MM.1S (cell line): ENCODE data around the gene TMEM14A.
"Not testable (repeated sequence)": the region's sequence is repeated elsewhere in the genome, so short reads cannot be mapped to it uniquely, and the experiment has no call there.

ENCODE experiments used
- DNase-seq: peaks from one replicate; pipeline ENCODE4 v3.0.0-alpha.2; 2015
- H2AFZ ChIP-seq: fragments of 300-600 bp; sonication (generic); 2 replicates; pipeline ENCODE4 v1.6.0; 2016; ENCODE audit warnings: antibody characterized with exemption, low read length
- H3F3A ChIP-seq: fragments of 300-600 bp; sonication (generic); 2 replicates; pipeline ENCODE4 v1.6.1; 2016; ENCODE audit warnings: mild to moderate bottlenecking, antibody characterized with exemption, low read length, moderate library complexity, mixed read lengths; ENCODE audit not compliant: insufficient read depth
- H3K27ac ChIP-seq: fragments of 300-600 bp; sonication (generic); 2 replicates; pipeline ENCODE4 v1.5.1; 2016; ENCODE audit warnings: mild to moderate bottlenecking, low read length
- H3K27me3 ChIP-seq: fragments of 300-600 bp; sonication (generic); replicated peaks from 2 replicates; pipeline ENCODE4 v1.6.0; 2016; ENCODE audit warnings: low read length; ENCODE audit not compliant: insufficient read depth
- H3K36me3 ChIP-seq: fragments of 300-600 bp; sonication (generic); replicated peaks from 2 replicates; pipeline ENCODE4 v1.6.1; 2016; ENCODE audit warnings: mild to moderate bottlenecking, low read length, mixed read lengths; ENCODE audit not compliant: insufficient read depth
- H3K4me1 ChIP-seq: fragments of 300-600 bp; sonication (generic); 2 replicates; pipeline ENCODE4 v1.6.1; 2016; ENCODE audit warnings: low read length, mixed read lengths
- H3K4me2 ChIP-seq: fragments of 300-600 bp; sonication (generic); 2 replicates; pipeline ENCODE4 v1.6.0; 2016; ENCODE audit warnings: low read depth, low read length
- H3K4me3 ChIP-seq: fragments of 300-600 bp; sonication (generic); 2 replicates; pipeline ENCODE4 v1.5.1; 2016; ENCODE audit warnings: low read length, mixed read lengths
- H3K79me2 ChIP-seq: fragments of 300-600 bp; sonication (generic); 2 replicates; pipeline ENCODE4 v1.6.1; 2016; ENCODE audit warnings: mixed run types, low read length, mixed read lengths
- H3K9ac ChIP-seq: fragments of 300-600 bp; sonication (generic); 2 replicates; pipeline ENCODE4 v1.6.1; 2016; ENCODE audit warnings: low read length, mixed read lengths
- H3K9me2 ChIP-seq: fragments of 300-600 bp; sonication (generic); replicated peaks from 2 replicates; pipeline ENCODE4 v1.6.1; 2016; ENCODE audit warnings: mild to moderate bottlenecking, low read length, mixed read lengths; ENCODE audit not compliant: insufficient read depth
- H3K9me3 ChIP-seq: fragments of 300-600 bp; sonication (generic); replicated peaks from 2 replicates; pipeline ENCODE4 v1.6.1; 2016; ENCODE audit warnings: mild to moderate bottlenecking, low read length, mixed read lengths; ENCODE audit not compliant: insufficient read depth
- H4K20me1 ChIP-seq: fragments of 300-600 bp; sonication (generic); 2 replicates; pipeline ENCODE4 v1.6.1; 2016; ENCODE audit warnings: mild to moderate bottlenecking, low read length, moderate library complexity, mixed read lengths; ENCODE audit not compliant: insufficient read depth
- EZH2 ChIP-seq: fragments of 300-600 bp; sonication (generic); optimal IDR thresholded peaks from 2 replicates; pipeline ENCODE3; 2017; ENCODE audit warnings: low read depth, mild to moderate bottlenecking, antibody characterized with exemption, low read length, mixed read lengths
- EZH2phosphoT487 ChIP-seq: fragments of 300-600 bp; sonication (generic); IDR thresholded peaks from 2 replicates; pipeline ENCODE4 v1.6.1; 2018; ENCODE audit warnings: antibody characterized with exemption, low read length
- TF ChIP-seq, protein P1 (sequence below): fragments of 300-600 bp; sonication (generic); IDR thresholded peaks from 2 replicates; pipeline ENCODE4 v1.5.1; 2016; ENCODE audit warnings: antibody characterized with exemption, low read length, mixed read lengths

TMEM14A gene

DNA sequence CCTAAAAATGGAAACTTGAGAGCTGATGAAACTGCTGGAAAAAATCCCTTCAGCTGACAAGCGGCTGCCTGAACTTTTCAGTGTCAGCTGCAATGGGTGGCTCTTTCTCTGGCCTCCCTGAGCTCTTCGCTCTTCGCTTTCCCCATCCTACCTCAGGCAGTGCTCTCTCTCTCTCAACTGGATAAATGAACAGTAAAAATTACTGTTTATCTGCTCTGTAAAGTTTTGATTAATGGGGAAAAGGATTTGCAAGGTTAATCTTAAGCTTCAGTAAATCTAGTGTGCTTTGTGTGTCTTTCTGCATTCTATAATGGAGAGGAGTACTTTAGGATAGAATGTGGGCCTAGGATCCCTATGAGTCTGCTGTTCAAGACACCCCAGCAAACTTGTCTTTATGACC is 35.1 kb downstream of the TMEM14A start:
- DNase-seq, result no peak
- Histone ChIP-seq H3K79me2 (no peaks in the 10 kb centered on the region), H2AFZ (no peak overlapping the region), H3K4me1 (no peaks in the 10 kb centered on the region), H4K20me1 (no peaks in the 10 kb centered on the region), H3K4me2 (no peak overlapping the region), H3K4me3 (no peak overlapping the region), H3K27me3 (no peaks in the 10 kb centered on the region), H3K9me3 (no peaks in the 10 kb centered on the region), H3F3A (no peaks in the 10 kb centered on the region), H3K9me2 (no peaks in the 10 kb centered on the region), H3K27ac (no peak overlapping the region), H3K36me3 (no peaks in the 10 kb centered on the region), H3K9ac (no peak overlapping the region)
- TF ChIP-seq EZH2phosphoT487, result no peak
- no peak for TF ChIP-seq EZH2
- TF ChIP-seq, protein P1, sequence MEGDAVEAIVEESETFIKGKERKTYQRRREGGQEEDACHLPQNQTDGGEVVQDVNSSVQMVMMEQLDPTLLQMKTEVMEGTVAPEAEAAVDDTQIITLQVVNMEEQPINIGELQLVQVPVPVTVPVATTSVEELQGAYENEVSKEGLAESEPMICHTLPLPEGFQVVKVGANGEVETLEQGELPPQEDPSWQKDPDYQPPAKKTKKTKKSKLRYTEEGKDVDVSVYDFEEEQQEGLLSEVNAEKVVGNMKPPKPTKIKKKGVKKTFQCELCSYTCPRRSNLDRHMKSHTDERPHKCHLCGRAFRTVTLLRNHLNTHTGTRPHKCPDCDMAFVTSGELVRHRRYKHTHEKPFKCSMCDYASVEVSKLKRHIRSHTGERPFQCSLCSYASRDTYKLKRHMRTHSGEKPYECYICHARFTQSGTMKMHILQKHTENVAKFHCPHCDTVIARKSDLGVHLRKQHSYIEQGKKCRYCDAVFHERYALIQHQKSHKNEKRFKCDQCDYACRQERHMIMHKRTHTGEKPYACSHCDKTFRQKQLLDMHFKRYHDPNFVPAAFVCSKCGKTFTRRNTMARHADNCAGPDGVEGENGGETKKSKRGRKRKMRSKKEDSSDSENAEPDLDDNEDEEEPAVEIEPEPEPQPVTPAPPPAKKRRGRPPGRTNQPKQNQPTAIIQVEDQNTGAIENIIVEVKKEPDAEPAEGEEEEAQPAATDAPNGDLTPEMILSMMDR, result no peak

DNA sequence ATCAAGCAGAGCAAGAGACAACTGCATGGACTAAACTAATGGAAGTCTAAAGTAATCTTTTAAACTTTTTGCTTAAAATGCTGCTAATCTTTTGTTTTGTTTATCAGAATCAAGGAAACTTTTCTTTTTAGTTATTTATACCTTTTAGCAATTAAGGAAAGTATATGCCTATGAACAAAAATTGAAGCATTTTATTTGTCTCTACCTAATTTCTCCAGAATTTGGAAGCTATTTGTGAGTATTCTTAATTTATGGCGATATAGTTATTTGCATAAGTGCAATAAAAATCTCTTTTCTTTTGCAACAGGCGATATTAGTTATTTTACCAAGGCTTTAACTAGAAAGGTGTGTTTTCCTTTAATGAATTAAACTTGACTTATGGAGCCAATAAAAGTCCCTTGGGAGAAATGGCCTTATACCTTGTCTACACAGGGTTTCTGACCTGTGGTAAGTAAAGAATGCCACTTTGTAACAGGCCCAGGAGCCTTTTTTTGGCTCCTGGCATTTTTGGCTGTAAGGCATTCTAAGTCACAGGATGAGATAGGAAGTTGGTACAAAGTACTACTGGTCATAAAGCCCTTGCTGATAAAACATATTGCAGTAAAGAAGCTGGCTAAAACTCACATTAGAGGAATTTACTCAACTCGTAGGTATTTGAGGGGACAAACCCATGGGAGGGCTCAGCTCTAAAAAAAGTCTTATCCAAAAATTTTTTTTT is 37.2 kb downstream of the TMEM14A start:
- Histone ChIP-seq H3K4me1 (no peaks in the 10 kb centered on the region), H3K27me3 (no peaks in the 10 kb centered on the region), H3K4me2 (no peak overlapping the region), H2AFZ (no peak overlapping the region), H3K4me3 (no peak overlapping the region), H3K9me2 (no peaks in the 10 kb centered on the region), H3K36me3 (no peaks in the 10 kb centered on the region), H3K79me2 (no peaks in the 10 kb centered on the region), H4K20me1 (no peaks in the 10 kb centered on the region), H3K27ac (no peak overlapping the region), H3F3A (no peaks in the 10 kb centered on the region), H3K9me3 (no peaks in the 10 kb centered on the region), H3K9ac (no peak overlapping the region)
- no peak for DNase-seq
- TF ChIP-seq, protein P1, result no peak
- TF ChIP-seq EZH2, result no peak
- TF ChIP-seq EZH2phosphoT487, result no peak

DNA sequence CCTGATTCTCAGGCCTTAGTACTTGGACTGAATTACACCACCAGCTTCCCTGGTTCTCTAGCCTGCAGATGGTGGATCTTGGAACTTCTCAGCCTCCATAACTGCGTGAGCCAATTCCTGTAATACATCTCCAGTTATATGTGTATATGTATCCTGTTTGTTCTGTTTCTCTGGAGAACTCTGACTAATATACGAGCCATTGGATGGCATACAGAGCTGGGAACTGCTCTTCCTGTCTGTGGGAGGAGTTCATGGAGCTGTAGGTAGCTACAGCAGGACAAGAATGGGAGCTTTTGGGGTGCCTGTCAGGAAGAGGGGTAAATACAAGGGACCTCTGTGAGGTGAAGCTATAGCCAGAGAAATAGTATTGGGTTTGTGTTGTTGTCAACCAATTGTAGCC is 41.2 kb downstream of the TMEM14A start:
- Histone ChIP-seq H3K36me3 (no peaks in the 10 kb centered on the region), H3K4me3 (no peak overlapping the region), H3K27ac (no peak overlapping the region), H3K9ac (no peak overlapping the region), H2AFZ (no peak overlapping the region), H3K9me2 (no peaks in the 10 kb centered on the region), H3K9me3 (no peaks in the 10 kb centered on the region), H4K20me1 (no peaks in the 10 kb centered on the region), H3K4me2 (no peak overlapping the region), H3K27me3 (no peaks in the 10 kb centered on the region), H3K79me2 (no peaks in the 10 kb centered on the region), H3K4me1 (no peaks in the 10 kb centered on the region), H3F3A (no peaks in the 10 kb centered on the region)
- DNase-seq, result no peak
- TF ChIP-seq EZH2phosphoT487 (no peak), EZH2 (no peak)
- TF ChIP-seq, protein P1, result no peak

DNA sequence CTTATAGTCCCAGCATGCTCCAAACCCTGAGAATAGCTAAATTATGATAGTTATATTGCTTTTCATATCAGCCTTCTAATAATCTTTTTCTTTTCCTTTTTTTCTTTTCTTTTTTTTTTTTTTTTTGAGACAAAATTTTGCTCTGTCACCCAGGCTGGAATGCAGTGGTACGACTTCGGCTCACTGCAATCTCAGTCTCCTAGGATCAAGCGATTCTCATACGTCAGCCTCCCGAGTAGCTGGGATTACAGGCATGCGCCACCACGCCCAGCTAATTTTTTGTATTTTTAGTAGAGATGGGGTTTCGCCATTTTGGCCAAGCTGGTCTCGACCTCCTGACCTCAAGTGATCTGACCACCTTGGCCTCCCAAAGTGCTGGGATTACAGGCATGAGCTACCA is 43.8 kb downstream of the TMEM14A start:
- H3K4me2 ChIP-seq, H3K27ac ChIP-seq: not testable (repeated sequence)

More for the DNA sequence above, 43.8 kb downstream of the TMEM14A start:
- H3K27me3 ChIP-seq, DNase-seq, H3F3A ChIP-seq, H3K4me1 ChIP-seq, H3K4me3 ChIP-seq, H3K79me2 ChIP-seq, H3K9ac ChIP-seq, H3K9me3 ChIP-seq, H2AFZ ChIP-seq, H3K36me3 ChIP-seq, H3K9me2 ChIP-seq, H4K20me1 ChIP-seq: not testable (repeated sequence)
